Measurements from ENCODE around the gene MBLAC1.
"Not testable (repeated sequence)": the region's sequence is repeated elsewhere in the genome, so short reads cannot be mapped to it uniquely, and the experiment has no call there.

Gene MBLAC1

DNA sequence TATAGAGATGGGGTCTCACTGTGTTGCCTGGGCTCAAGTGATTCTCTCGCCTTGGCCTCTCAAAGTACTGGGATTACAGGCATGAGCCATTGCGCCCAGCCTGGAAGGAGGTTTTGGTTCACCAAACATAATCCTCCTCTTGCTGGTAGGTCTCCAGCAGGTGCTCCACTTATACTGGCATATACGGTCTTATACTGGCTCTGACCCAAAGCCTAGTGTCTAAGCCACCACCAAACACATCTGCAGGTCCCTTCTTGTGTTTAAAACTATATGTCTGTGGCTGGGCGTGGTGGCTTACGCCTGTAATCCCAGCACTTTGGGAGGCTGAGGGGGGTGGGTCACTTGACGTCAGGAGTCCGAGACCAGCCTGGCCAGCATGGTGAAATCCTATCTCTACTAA lies 5.4 kb downstream of the MBLAC1 start:
- Histone ChIP-seq H3K4me1 (peaks cover 0 to 19% (median 9%) of the 10 kb centered on the region in 4 donors), H3K36me3 (no peaks in the 10 kb centered on the region), H3K27me3 (peaks cover 0 to 5% of the 10 kb centered on the region in 2 donors), H3K27ac (no peak overlapping the region), H3K9me3 (no peaks in the 10 kb centered on the region), H3K4me3 (no peak overlapping the region)
- TF ChIP-seq, protein P1, sequence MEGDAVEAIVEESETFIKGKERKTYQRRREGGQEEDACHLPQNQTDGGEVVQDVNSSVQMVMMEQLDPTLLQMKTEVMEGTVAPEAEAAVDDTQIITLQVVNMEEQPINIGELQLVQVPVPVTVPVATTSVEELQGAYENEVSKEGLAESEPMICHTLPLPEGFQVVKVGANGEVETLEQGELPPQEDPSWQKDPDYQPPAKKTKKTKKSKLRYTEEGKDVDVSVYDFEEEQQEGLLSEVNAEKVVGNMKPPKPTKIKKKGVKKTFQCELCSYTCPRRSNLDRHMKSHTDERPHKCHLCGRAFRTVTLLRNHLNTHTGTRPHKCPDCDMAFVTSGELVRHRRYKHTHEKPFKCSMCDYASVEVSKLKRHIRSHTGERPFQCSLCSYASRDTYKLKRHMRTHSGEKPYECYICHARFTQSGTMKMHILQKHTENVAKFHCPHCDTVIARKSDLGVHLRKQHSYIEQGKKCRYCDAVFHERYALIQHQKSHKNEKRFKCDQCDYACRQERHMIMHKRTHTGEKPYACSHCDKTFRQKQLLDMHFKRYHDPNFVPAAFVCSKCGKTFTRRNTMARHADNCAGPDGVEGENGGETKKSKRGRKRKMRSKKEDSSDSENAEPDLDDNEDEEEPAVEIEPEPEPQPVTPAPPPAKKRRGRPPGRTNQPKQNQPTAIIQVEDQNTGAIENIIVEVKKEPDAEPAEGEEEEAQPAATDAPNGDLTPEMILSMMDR (IDR thresholded peaks at IDR 0.05): no peak
- no peak for DNase-seq
- intact Hi-C loops (cut with DNase I; ENCODE audit: low total_unique reads): no loop called here

DNA sequence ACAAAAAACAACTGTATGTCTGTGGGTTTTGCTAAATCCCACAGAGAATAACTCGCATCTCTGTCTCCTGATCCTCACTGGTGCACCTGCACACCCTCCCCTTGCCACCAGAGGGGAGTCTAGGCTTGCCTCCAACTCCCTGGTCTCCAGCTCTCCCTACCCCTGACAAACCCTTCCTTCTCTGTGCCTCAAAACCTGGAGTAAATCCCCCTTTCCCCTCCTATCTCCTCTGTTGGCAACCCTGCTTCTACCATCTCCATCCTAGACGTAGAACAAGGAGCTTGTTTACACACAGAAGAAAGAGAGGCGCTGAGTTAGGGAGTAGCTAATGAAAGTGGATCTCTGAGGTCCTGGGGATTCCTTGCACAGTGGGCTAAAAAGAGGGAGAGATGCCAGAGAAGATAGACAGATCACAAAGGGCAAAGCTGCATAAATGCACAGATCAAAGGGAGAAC lies 6.0 kb downstream of the MBLAC1 start:
- DNase-seq: no peak
- Histone ChIP-seq H3K4me1 (peaks cover 0 to 18% (median 8%) of the 10 kb centered on the region in 4 donors), H3K9me3 (no peaks in the 10 kb centered on the region), H3K4me3 (no peak overlapping the region), H3K36me3 (no peaks in the 10 kb centered on the region), H3K27ac (no peak overlapping the region), H3K27me3 (peaks cover 0 to 5% of the 10 kb centered on the region in 2 donors)
- TF ChIP-seq, protein P1 (IDR thresholded peaks at IDR 0.05): peak; percentile 67 to 70
- intact Hi-C loops (cut with DNase I; ENCODE audit: low total_unique reads): no loop called here

DNA sequence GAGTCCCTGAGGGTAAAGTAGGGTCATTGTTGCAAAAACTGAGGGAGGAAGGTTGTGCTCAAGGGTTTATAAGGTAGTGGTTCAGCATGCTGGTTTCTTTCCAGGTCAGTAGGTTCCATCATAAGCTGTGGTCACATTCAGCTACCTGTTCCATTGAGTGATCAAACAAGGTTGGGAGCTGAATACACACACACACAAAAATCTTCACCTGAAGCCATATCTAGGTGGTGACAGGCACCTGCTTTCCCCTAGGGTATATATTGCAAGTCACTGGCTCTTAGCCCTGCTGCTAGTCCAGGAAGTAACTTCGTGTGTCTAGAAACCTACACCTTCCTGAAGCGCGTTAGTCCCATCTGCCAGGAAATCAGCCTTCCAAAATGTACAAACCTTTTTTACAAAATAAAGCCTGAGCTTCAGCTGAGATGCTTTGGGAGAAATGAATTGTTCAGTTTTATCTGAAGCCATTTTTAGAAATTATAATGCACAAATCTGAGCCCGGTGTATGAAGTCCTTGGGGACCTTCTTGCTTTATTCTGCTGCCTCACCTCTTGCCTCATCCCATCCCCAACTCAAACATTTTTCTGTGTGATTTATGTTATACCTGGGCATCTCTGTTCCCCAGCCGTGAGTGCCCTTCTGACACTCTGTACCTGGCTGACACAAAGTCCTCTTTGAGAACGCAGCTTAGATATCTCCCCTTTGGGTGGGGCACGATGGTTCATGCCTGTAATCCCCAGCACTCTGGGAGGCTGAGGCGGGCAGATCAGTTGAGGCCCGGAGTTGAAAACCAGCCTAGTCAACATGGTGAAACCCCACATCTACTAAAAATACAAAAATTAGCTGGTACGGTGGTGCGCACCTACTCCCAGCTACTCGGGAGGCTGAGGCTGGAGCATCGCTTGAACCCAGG lies 11.3 kb downstream of the MBLAC1 start:
- TF ChIP-seq, protein P1 (IDR thresholded peaks at IDR 0.05): no peak
- no peaks in the 10 kb centered on the region for H3K4me1 ChIP-seq
- intact Hi-C loops (cut with DNase I; ENCODE audit: low total_unique reads): loop anchor here (5.0 kb wide), 1 partner anchor 79 kb away; the partner anchor contains the start of gene PVRIG
- no peaks in the 10 kb centered on the region for H3K9me3 ChIP-seq
- no peak overlapping the region for H3K4me3 ChIP-seq
- H3K27me3 ChIP-seq: peaks cover 0 to 8% of the 10 kb centered on the region in 2 donors
- no peak for DNase-seq
- no peaks in the 10 kb centered on the region for H3K36me3 ChIP-seq
- no peak overlapping the region for H3K27ac ChIP-seq

DNA sequence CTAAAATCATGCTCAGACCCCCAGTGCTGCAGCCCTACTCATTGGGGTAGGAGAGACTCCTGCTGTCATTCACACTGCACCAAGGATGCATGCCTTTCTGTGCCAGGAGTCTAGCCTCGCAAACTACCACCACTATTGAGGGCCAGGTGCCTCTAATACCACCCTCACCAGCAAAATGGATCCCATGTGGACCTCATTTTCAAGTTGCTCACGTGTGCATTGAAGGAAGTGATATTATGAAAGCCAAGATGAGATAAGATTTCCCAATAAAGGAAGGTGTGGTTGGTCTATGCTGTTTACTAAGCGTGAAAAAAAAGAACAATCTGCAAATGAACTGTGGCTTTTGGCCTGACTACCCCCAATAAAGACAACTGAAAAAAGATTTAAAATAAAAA lies 14.8 kb downstream of the MBLAC1 start:
- H3K4me1 ChIP-seq: no peaks in the 10 kb centered on the region
- TF ChIP-seq, protein P1 (IDR thresholded peaks at IDR 0.05): no peak
- DNase-seq: no peak
- H3K27me3 ChIP-seq: peaks cover 0 to 4% of the 10 kb centered on the region in 2 donors
- no peaks in the 10 kb centered on the region for H3K36me3 ChIP-seq
- no peak overlapping the region for H3K27ac ChIP-seq
- H3K9me3 ChIP-seq: no peaks in the 10 kb centered on the region
- H3K4me3 ChIP-seq: no peak overlapping the region
- intact Hi-C loops (cut with DNase I; ENCODE audit: low total_unique reads): loop anchor here (10.0 kb wide), 1 partner anchor 227 kb away; the partner anchor contains the start of gene TRIM4

DNA sequence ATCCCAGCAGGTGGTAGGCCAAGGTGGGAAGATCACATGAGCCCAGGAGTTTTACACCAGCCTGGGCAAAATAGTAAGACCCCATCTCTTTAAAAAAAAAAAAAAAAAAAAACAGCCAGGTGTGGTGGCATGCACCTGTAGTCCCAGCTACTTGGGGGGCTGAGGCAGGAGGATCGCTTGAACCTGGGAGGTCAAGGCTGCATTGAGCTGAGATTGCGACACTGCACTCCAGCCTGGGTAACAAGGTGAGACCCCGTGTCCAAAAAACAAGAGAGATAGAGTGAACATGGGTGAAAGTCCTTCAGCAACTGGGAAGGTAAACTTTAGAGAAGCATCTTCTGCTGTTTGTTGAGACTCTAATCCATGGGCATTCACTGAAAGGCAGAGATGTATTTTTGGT lies 15.7 kb downstream of the MBLAC1 start:
- Histone ChIP-seq H3K4me3 (no peak overlapping the region), H3K9me3 (no peaks in the 10 kb centered on the region), H3K27me3 (peaks cover 0 to 3% of the 10 kb centered on the region in 2 donors), H3K27ac (no peak overlapping the region), H3K36me3 (no peaks in the 10 kb centered on the region), H3K4me1 (no peaks in the 10 kb centered on the region)
- TF ChIP-seq, protein P1 (IDR thresholded peaks at IDR 0.05): no peak
- intact Hi-C loops (cut with DNase I; ENCODE audit: low total_unique reads): loop anchor here (10.0 kb wide), 1 partner anchor 228 kb away; the partner anchor contains the start of gene TRIM4
- no peak for DNase-seq

DNA sequence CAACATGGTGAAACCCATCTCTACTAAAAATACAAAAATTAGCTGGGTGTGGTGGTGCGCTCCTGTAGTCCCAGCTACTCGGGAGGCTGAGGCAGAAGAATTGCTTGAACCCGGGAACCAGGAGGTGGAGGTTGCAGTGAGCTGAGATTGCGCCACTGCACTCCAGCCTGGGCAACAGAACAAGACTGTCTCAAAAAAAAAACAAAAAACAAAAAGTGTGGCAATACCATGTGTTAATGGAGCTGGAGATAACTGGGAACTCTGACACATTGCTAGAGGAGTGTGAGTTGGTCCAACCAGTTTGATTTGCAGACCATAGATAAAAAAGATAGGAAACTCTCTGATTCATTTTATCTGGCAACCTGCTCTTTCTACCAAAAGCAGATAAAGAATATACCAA lies 19.6 kb downstream of the MBLAC1 start:
- H3K9me3 ChIP-seq, H3K36me3 ChIP-seq, H3K27ac ChIP-seq, H3K27me3 ChIP-seq, DNase-seq, H3K4me3 ChIP-seq: not testable (repeated sequence)
- intact Hi-C loops (cut with DNase I; ENCODE audit: low total_unique reads): loop anchor here (10.0 kb wide), 1 partner anchor 232 kb away; the partner anchor contains the start of gene TRIM4
- peaks cover 4 to 17% (median 13%) of the 10 kb centered on the region in 4 donors for H3K4me1 ChIP-seq
